ENCODE results near the gene KAT8.

KAT8 gene

DNA sequence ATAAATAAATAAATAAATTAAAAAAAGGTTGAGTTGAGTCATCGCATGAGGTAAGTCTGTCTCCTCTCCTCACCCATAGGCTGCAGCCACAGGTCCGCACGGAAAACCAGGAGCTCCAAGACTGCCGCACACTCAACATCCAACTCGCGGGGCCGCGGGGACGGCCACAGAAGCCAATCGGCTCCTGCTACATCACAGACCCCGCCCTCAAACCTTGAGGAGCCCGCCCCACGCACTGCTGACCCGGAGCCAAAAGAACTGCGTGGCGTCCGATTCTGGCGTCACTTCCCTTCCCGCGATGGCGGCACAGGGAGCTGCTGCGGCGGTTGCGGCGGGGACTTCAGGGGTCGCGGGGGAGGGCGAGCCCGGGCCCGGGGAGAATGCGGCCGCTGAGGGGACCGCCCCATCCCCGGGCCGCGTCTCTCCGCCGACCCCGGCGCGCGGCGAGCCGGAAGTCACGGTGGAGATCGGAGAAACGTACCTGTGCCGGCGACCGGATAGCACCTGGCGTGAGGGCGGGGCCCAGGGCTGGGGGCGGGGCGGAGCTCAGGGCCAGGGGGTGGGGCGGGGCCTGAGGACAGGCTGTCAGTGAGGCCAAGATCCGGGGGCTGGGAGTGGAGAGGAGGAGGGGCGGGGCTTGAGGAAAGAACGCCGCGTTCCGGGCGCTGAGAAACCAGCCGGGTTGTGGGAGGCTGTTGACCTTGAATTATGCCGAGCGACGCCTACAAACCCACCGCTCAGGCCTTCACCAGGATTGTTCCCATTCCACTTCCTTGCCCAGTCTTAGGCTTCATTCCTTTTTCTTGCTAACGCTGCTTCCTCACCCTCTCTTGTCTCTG, at the start of gene KAT8:
TSS of gene KAT8 (plus strand) at position 281 of the 839 bp plus-strand sequence. CDS start at position 299, 18 bp downstream.
- DNase-seq (ENCODE audit: low read depth in 2 of 2, low spot score in 1 of 2) = peak; percentile 92 to 93

DNA sequence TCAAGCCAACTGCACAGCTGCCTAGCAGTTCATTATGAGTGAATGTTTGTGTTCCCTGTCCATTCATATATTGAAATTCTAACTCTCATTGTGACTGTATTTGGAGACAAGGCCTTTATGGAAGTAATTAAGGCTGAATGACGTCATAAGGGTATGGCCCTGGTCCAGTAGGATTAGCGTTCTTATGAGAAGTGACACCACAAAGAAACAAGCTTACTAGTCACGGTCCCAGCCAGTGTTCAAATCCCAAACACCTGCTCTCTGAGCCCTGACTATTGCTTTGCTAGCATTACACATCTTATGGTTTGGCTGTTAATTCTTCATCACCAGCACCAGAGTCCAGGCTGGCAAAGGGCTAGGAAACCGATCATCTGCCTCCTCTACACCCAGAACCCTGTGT, 45.6 kb upstream of the KAT8 start:
- no peak for DNase-seq (ENCODE audit: low read depth in 2 of 2, low spot score in 1 of 2)

DNA sequence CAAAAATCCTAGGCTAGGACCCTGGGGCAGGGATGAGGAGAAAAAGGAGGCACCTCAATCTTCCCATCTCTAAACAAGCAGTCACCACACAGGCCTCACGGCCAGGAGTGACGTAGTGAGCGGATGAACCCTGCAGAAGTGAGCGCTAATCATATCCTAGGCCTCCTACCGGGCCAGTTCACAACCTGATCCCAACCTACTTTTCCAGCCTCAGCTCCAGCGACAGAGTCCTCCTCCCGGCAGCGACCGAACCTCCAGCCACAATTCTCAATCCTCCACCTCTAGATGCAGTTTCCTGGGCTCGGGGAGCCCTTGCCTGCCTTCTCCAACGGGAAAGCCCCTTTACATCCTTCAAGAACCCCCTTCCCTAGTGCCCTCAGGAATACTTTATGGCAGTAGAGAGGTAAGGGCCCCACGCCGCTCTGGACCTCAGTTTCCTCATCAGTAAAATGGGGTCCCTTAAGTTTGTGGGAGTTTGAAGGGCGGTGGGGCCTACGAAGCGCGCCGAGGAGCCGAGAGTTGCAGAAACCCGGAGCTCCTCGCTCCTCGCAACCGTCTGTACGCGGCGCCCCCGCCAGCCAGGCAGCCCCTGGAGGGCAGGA, 44.8 kb upstream of the KAT8 start:
- no peak for DNase-seq (ENCODE audit: low read depth in 2 of 2, low spot score in 1 of 2)

DNA sequence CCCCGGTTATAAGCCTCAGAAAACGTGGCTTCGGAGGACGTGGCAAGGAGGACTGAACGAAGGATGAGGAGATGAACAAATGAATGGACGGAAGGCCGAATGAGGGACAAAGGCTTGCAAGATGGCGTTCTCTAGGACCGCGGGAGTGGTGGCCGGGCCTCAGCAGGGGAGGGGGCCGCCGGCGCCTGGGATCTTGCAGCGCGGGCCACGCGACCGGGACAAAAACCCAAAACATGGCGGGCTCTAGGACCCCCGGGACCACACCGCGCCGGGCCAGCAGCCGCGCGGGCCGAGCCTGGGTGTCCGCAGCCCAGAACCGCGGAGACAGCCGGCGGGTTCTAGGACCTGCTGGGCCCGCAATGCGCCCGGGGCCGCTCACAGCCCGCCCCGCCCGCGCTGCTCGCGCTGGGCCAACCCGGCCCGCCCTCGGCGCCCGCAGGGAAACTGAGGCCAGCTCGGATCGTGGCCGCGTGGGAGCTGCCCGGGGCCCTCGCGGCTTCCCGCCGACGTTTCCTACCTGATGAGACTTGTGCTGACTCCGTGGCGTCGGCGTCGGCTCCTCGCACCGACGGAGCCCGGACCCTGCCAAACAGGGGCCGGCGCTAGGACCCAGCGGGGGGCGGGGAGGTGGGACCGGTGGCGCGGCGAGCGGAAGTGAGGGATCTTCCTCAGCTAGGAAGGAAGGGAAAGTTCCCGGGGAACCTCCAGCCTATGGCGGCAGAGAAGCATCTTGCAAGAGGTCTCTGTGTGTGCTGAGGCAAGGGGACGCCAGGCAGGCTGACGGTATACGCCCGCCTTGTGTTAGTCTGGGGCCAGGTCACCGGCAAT, 44.1 kb upstream of the KAT8 start:
- peak; percentile 68 to 80 for DNase-seq (ENCODE audit: low read depth in 2 of 2, low spot score in 1 of 2)

DNA sequence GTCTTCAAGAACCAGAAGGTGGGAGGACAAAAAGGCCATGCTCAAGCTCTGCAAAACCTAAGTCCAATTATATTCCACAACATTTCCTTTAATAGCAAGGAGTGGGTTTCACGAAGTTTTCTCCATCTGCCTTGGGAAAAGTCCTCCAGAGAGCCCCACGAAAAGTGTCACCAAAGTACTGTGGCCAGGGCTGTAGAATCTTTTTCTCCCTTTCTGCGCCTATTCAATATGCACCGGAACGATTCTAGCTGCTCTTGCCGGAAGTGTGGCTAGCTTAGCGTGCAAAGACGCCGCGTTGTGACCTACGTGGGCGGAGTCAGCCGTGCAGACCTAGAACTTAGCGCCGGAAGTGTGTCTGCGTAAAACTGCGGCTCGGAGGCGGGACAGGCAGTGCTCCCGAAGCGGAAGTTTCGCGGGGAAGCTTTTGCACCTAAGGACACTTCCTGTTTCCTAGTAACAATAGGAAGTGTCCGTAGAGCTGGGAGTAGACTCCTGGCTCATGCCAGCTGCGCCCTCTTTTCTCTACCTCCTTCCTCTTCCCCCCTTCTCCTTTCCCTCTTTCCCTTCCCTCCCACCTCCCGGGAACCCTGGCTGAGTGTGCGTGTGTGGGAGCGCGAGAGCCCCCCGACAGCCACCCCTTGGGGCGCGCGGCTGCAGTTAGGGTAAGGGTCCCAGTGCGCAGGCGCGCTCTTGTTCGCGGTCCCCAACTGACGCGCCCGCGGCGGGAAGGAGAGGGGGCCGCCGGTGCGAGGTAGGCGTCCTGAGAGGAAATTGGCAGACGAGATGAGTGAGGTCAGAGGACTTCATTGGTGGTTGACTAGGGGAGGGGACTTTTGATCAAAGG, 43.3 kb upstream of the KAT8 start, which contains the start of the genes ZNF646 and ZNF668:
TSS of gene ZNF646 (plus strand) at position 453 of the 844 bp plus-strand sequence. CDS start 1,903 bp downstream, outside the sequence.
TSS of gene ZNF668 (minus strand) at position 271 of the 844 bp plus-strand sequence. CDS start 9,781 bp downstream, outside the sequence.
- DNase-seq (ENCODE audit: low read depth in 2 of 2, low spot score in 1 of 2) = peak; percentile 91 to 96

DNA sequence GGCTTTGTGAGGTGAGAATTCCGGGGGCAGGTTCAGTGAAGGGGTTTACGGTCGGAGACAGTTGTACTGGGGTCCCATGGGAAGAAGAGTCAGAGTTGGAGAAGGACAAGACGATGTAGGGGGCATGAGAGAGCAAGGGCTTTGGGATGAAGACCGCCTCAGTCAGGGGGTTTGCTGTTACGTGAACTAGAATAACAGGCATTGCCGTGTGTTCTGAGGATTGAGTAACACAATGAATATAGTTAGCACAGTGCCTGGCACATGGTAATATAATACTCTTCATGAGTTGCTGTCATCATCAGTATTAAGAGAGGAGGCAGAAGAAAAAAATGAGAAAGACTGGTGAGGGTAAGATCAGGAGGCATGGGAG, 42.7 kb upstream of the KAT8 start:
- DNase-seq (ENCODE audit: low read depth in 2 of 2, low spot score in 1 of 2) = no peak

DNA sequence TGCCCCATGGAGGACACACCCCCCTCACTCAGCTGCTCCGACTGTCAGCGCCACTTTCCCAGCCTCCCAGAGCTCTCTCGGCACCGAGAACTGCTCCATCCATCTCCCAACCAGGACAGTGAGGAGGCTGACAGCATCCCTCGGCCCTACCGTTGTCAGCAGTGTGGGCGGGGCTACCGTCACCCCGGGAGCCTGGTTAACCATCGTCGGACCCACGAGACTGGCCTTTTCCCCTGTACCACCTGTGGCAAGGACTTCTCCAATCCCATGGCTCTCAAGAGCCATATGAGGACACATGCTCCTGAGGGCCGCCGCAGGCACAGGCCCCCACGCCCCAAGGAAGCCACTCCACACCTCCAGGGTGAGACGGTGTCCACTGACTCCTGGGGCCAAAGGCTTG, 41.1 kb upstream of the KAT8 start:
- no peak for DNase-seq (ENCODE audit: low read depth in 2 of 2, low spot score in 1 of 2)

DNA sequence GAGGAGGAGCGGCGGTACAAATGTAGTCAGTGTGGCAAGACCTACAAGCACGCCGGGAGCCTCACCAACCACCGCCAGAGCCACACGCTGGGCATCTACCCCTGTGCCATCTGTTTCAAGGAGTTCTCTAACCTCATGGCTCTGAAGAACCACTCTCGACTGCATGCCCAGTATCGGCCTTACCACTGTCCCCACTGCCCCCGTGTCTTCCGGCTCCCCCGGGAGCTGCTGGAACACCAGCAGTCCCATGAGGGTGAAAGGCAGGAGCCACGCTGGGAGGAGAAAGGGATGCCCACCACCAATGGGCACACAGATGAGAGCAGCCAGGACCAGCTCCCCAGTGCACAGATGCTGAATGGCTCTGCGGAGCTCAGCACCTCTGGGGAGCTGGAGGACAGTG, 40.4 kb upstream of the KAT8 start:
- DNase-seq (ENCODE audit: low read depth in 2 of 2, low spot score in 1 of 2) = no peak

DNA sequence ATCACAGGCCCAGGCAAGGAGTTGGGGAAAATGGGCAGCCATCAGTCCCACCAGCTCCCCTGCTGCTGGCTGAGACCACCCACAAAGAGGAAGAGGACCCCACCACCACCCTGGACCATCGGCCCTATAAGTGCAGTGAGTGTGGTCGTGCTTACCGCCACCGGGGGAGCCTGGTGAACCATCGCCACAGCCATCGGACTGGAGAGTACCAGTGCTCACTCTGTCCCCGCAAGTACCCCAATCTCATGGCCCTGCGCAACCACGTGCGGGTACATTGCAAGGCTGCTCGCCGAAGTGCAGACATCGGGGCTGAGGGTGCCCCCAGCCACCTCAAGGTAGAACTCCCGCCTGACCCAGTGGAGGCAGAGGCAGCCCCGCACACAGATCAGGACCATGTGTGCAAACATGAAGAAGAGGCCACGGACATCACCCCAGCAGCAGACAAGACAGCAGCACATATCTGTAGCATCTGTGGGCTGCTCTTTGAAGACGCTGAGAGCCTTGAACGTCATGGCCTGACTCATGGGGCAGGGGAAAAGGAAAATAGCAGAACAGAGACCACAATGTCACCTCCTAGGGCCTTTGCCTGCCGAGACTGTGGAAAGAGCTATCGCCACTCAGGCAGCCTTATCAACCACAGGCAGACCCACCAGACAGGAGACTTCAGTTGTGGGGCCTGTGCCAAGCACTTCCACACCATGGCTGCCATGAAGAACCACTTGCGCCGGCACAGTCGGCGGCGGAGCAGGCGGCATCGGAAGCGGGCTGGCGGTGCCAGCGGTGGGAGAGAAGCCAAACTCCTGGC, 39.7 kb upstream of the KAT8 start:
- DNase-seq (ENCODE audit: low read depth in 2 of 2, low spot score in 1 of 2) = no peak

DNA sequence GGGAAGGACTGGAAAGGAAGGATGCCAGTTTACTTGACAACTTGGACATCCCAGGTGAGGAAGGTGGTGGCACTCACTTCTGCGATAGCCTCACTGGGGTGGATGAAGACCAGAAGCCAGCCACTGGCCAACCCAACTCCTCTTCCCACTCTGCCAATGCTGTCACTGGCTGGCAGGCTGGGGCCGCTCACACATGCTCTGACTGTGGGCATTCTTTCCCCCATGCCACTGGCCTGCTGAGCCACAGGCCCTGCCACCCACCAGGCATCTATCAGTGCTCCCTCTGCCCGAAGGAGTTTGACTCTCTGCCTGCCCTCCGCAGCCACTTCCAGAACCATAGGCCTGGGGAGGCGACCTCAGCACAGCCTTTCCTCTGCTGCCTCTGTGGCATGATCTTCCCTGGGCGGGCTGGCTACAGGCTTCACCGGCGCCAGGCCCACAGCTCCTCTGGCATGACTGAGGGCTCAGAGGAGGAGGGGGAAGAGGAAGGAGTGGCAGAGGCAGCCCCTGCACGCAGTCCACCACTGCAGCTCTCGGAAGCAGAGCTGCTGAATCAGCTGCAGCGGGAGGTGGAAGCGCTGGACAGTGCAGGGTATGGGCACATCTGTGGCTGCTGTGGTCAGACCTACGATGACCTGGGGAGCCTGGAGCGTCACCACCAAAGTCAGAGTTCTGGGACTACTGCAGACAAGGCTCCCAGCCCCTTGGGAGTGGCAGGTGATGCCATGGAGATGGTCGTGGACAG, 38.7 kb upstream of the KAT8 start:
- DNase-seq (ENCODE audit: low read depth in 2 of 2, low spot score in 1 of 2) = no peak

DNA sequence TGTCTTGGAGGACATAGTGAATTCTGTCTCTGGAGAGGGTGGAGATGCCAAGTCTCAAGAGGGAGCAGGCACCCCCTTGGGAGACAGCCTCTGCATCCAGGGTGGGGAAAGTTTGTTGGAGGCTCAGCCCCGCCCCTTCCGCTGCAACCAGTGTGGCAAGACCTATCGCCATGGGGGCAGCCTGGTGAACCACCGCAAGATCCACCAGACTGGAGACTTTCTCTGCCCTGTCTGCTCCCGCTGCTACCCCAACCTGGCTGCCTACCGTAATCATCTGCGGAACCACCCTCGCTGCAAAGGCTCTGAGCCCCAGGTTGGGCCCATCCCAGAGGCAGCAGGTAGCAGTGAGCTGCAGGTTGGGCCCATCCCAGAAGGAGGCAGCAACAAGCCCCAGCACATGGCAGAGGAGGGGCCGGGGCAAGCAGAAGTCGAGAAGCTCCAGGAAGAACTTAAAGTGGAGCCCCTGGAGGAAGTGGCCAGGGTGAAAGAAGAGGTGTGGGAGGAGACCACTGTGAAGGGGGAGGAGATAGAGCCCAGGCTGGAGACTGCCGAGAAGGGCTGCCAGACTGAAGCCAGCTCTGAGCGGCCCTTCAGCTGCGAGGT, 38.0 kb upstream of the KAT8 start:
- no peak for DNase-seq (ENCODE audit: low read depth in 2 of 2, low spot score in 1 of 2)

DNA sequence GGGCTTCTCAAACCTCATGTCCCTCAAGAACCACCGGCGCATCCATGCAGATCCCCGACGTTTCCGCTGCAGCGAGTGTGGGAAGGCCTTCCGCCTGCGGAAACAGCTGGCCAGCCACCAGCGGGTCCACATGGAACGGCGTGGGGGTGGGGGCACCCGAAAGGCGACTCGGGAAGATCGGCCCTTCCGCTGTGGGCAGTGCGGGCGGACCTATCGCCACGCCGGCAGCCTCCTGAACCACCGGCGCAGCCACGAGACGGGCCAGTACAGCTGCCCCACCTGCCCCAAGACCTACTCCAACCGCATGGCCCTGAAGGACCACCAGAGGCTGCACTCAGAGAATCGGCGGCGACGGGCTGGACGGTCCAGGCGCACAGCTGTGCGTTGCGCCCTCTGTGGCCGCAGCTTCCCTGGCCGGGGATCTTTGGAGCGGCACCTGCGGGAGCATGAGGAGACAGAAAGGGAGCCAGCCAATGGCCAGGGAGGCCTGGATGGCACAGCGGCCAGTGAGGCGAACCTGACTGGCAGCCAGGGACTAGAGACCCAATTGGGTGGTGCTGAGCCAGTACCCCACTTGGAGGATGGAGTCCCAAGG, 37.3 kb upstream of the KAT8 start:
- no peak for DNase-seq (ENCODE audit: low read depth in 2 of 2, low spot score in 1 of 2)

DNA sequence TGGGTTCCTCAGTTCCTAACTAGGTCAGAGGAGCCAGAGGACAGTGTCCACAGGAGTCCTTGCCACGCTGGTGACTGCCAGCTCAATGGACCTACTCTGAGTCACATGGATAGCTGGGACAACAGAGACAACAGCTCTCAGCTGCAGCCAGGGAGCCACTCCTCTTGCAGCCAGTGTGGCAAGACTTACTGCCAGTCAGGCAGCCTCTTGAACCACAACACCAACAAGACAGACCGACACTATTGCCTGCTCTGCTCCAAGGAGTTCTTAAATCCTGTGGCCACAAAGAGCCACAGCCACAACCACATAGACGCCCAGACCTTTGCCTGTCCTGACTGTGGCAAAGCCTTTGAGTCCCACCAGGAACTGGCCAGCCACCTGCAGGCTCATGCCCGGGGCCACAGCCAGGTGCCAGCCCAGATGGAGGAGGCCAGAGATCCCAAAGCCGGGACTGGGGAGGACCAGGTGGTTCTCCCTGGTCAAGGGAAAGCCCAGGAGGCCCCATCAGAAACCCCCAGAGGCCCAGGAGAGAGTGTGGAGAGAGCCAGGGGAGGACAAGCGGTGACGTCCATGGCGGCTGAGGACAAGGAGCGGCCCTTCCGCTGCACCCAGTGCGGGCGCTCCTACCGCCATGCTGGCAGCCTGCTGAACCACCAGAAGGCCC, 36.6 kb upstream of the KAT8 start:
- no peak for DNase-seq (ENCODE audit: low read depth in 2 of 2, low spot score in 1 of 2)

DNA sequence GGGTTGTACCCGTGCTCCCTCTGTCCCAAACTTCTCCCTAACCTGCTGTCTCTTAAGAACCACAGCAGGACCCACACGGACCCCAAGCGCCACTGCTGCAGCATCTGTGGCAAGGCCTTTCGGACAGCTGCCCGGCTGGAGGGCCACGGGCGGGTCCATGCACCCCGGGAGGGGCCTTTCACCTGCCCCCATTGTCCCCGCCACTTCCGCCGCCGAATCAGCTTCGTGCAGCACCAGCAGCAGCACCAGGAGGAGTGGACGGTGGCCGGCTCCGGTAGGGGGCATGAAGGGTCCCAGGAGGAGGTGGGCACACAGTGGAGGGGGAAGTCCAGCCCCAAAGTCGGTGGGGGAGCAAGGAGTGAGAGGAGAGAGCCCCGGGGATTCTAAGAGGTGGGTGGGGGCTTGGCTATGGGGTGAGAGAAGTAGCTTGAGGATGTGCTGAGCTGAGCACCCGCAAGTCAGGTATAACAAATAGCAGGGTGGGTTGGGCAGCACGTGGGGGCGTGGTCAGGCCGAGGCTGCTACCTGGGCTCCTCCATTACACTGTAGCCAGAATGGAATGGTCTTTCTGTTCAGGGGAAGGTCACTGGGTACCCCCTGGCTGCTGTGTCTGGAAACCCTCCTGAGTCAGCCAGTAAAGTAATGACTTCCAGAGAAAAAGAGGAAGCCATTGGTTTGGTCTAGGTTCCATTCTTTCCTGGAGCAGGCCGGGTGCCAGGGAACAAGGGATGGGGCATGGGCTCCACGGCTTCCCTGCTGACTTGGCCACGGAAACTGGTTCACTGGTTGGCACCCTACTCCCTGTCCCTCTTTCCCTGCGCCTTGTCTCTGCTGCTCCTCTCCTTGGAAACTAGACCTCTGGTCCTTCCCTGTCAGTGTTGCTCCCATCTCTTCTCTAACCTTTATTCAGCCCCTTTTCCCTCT, 35.8 kb upstream of the KAT8 start:
- no peak for DNase-seq (ENCODE audit: low read depth in 2 of 2, low spot score in 1 of 2)

DNA sequence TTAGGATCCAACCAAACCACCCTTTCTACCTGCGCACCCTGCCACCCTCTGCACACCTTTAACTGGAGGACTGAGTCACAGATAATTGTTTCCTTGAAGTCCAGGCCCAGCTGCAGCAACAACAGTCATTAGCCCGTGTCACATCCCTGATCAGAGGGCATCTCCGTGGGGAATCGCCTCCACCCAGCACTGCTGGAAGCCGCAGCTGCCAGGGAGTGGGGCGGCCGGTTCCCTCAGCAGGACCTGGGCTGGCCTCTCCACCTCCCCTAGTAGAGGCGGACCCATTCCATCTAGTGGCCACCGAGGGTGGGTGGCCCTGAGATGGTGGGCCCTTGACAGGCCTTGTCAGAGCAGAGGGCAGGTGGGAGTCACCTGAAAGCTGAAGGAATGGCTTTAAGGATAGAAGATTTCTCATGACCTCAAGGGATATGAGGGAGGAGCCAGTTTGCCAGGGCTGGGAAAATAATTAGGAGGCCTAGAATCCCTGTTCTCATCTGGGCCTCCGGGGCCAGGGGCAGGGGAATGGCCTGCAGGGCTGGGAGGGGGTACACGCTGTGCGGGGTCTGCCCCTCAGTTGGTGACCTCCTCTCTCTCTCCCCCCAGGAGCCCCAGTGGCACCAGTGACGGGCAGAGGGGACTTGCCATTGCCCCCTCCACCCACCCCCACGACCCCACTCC, 35.0 kb upstream of the KAT8 start:
- no peak for DNase-seq (ENCODE audit: low read depth in 2 of 2, low spot score in 1 of 2)

DNA sequence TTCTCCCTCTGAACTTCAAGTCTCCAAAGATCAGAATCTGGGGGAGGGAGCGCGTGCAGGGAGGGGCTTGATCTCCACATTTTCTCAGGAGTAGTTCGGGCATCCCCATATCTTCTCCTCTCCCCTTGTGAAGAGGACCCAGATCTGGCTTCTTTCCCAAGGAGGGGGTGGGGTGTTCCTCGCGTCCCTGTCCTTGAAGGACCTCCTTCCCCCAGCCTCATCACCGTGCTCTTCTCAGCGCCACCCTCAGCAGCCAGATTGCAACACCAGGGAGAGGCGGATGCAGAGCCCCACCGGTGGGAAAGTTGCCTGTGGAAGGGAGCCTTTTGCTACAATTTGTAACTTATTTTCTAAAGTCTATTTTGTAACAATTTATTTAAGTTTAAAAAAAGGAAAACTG, 34.4 kb upstream of the KAT8 start:
- no peak for DNase-seq (ENCODE audit: low read depth in 2 of 2, low spot score in 1 of 2)
